ENCODE data around the gene PTPRN2.

Gene PTPRN2

GRCh38 chr7:158054611-158055010, 533.0 kb downstream of the PTPRN2 start:
- TF ChIP-seq POLR2A (IDR thresholded peaks at IDR 0.05; ENCODE audit: extremely low read depth, insufficient read length) (no peak), MAX (IDR thresholded peaks at IDR 0.05; ENCODE audit: low read depth, low read length) (no peak), MYC (IDR thresholded peaks at IDR 0.05; ENCODE audit: low read depth, low read length) (no peak), CTCF (IDR thresholded peaks at IDR 0.05; ENCODE audit: low read depth, low read length) (no peak)
- no peak overlapping the region for H3K4me3 ChIP-seq (ENCODE audit: low read depth, low read length)
- no peak for DNase-seq (ENCODE audit: low read depth)

- TF ChIP-seq POLR2A (IDR thresholded peaks at IDR 0.05; ENCODE audit: extremely low read depth, insufficient read length) = no peak
- TF ChIP-seq CTCF (IDR thresholded peaks at IDR 0.05; ENCODE audit: low read depth, low read length) = no peak
- no peak for TF ChIP-seq MAX (IDR thresholded peaks at IDR 0.05; ENCODE audit: low read depth, low read length)
These were observed 533.5 kb downstream of the PTPRN2 start for GRCh38 chr7:158054081-158054480.

GRCh38 chr7:158053183-158053915, 534.3 kb downstream of the PTPRN2 start:
- no peak for TF ChIP-seq MAX (IDR thresholded peaks at IDR 0.05; ENCODE audit: low read depth, low read length)
- TF ChIP-seq POLR2A (IDR thresholded peaks at IDR 0.05; ENCODE audit: extremely low read depth, insufficient read length) = no peak
- no peak for TF ChIP-seq CTCF (IDR thresholded peaks at IDR 0.05; ENCODE audit: low read depth, low read length)
- no peak for TF ChIP-seq MYC (IDR thresholded peaks at IDR 0.05; ENCODE audit: low read depth, low read length)
- DNase-seq (ENCODE audit: low read depth) = no peak
- H3K4me3 ChIP-seq (ENCODE audit: low read depth, low read length) = no peak overlapping the region

More at GRCh38 chr7:158054081-158054480, 533.5 kb downstream of the PTPRN2 start:
- DNase-seq (ENCODE audit: low read depth) = no peak
- H3K4me3 ChIP-seq (ENCODE audit: low read depth, low read length) = no peak overlapping the region

- no peak for TF ChIP-seq MYC (IDR thresholded peaks at IDR 0.05; ENCODE audit: low read depth, low read length)
- no peak for TF ChIP-seq CTCF (IDR thresholded peaks at IDR 0.05; ENCODE audit: low read depth, low read length)
- no peak for TF ChIP-seq MAX (IDR thresholded peaks at IDR 0.05; ENCODE audit: low read depth, low read length)
- no peak for TF ChIP-seq POLR2A (IDR thresholded peaks at IDR 0.05; ENCODE audit: extremely low read depth, insufficient read length)
- DNase-seq (ENCODE audit: low read depth) = no peak
- no peak overlapping the region for H3K4me3 ChIP-seq (ENCODE audit: low read depth, low read length)
These were observed 535.1 kb downstream of the PTPRN2 start for GRCh38 chr7:158052381-158053060.

GRCh38 chr7:158051776-158052175, 535.8 kb downstream of the PTPRN2 start:
- TF ChIP-seq MAX (IDR thresholded peaks at IDR 0.05; ENCODE audit: low read depth, low read length) (no peak), POLR2A (IDR thresholded peaks at IDR 0.05; ENCODE audit: extremely low read depth, insufficient read length) (no peak), CTCF (IDR thresholded peaks at IDR 0.05; ENCODE audit: low read depth, low read length) (no peak), MYC (IDR thresholded peaks at IDR 0.05; ENCODE audit: low read depth, low read length) (no peak)
- H3K4me3 ChIP-seq (ENCODE audit: low read depth, low read length) = no peak overlapping the region
- no peak for DNase-seq (ENCODE audit: low read depth)
